T-helper 1 cell (primary cell): ENCODE measurements around the gene TEX13B.
"Not testable (repeated sequence)": the region's sequence is repeated elsewhere in the genome, so short reads cannot be mapped to it uniquely, and the experiment has no call there.

Experiments used
- DNase-seq, 5 donors: peaks; one replicate each; pipeline ENCODE4 v3.0.0-alpha.2; 2012 to 2020
- total RNA-seq, 4 donors: gene quantifications; one replicate each; lab custom pipeline; 2026; lab: John Stamatoyannopoulos, UW

The TEX13B gene
- 0 reads per million in 4 donors for total RNA-seq

- DNase-seq = no peak
These were observed at the start of gene TEX13B for GRCh38 chrX:107982356-107982755. TEX13B (minus strand) TSS chrX:107982370; CDS start chrX:107982127, 243 bp downstream.

GRCh38 chrX:108029928-108030711, 48.0 kb upstream of the TEX13B start:
- no peak for DNase-seq

GRCh38 chrX:108028854-108029253, 46.7 kb upstream of the TEX13B start:
- no peak for DNase-seq

GRCh38 chrX:108025954-108026600, 43.9 kb upstream of the TEX13B start:
- DNase-seq = no peak

- no peak for DNase-seq
These were observed 43.2 kb upstream of the TEX13B start for GRCh38 chrX:108025376-108025775.

- DNase-seq = peak in 1 of 5 donors; percentile 7
These were observed 40.4 kb upstream of the TEX13B start for GRCh38 chrX:108022491-108023089.

GRCh38 chrX:108020631-108021030, 38.5 kb upstream of the TEX13B start:
- DNase-seq = peak in 1 of 5 donors; percentile 20

GRCh38 chrX:108019382-108019875, 37.3 kb upstream of the TEX13B start:
- DNase-seq = peak in 1 of 5 donors; percentile 2

GRCh38 chrX:108018656-108019381, 36.6 kb upstream of the TEX13B start:
- peak in 4 of 5 donors; percentile 31 to 71 (median 34) for DNase-seq

- peak in 1 of 5 donors; percentile 41 for DNase-seq
These were observed 19.1 kb upstream of the TEX13B start for GRCh38 chrX:108001218-108001814.

- no peak for DNase-seq
These were observed 18.6 kb upstream of the TEX13B start for GRCh38 chrX:108000751-108001150.

- no peak for DNase-seq
These were observed 14.0 kb upstream of the TEX13B start for GRCh38 chrX:107996124-107996523.

GRCh38 chrX:107985033-107985432, 2.9 kb upstream of the TEX13B start:
- DNase-seq = no peak

GRCh38 chrX:107979534-107979933, 2.6 kb downstream of the TEX13B start:
- DNase-seq = no peak

GRCh38 chrX:107978707-107979307, 3.4 kb downstream of the TEX13B start:
- DNase-seq = no peak

GRCh38 chrX:107978071-107978470, 4.1 kb downstream of the TEX13B start:
- DNase-seq = no peak

GRCh38 chrX:107971636-107972035, 10.5 kb downstream of the TEX13B start:
- DNase-seq = no peak

- DNase-seq = no peak
These were observed 12.1 kb downstream of the TEX13B start for GRCh38 chrX:107970073-107970472.

GRCh38 chrX:107968623-107969022, 13.5 kb downstream of the TEX13B start:
- DNase-seq = no peak

- DNase-seq = not testable (repeated sequence)
These were observed 26.8 kb downstream of the TEX13B start for GRCh38 chrX:107955337-107955736.

- no peak for DNase-seq
These were observed 42.1 kb downstream of the TEX13B start for GRCh38 chrX:107940095-107940494.

- no peak for DNase-seq
These were observed 45.8 kb downstream of the TEX13B start for GRCh38 chrX:107936434-107936730.
